Measurements from ENCODE around the gene TBR1.

DNA sequence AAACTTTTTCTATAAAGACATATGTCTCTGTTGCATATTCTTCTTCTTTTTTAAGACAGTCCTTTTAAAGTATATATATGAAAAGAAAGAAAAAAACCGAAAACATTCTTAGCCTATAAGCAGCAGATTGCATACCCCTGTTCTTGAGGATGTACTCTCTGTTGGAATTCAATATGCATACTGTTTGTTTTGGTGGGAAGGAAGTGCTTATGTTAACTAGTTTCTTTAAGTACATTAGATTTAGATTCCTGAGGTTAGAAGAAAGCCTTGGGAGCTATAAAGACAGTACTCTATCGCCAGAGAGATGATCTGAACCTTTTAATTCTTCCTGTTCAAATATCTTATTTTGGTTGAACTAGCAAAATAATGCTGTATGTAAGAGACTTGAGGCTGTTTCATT lies 46.8 kb upstream of the TBR1 start:
- TF ChIP-seq EP300 (IDR thresholded peaks at IDR 0.05) (no peak), POLR2A (IDR thresholded peaks at IDR 0.05) (no peak)
